SK-N-SH (cell line): Measurements from ENCODE around the gene CDKL2.

Source experiments
- EP300 ChIP-seq, 2 experiments: IDR thresholded peaks; 2 replicates each; pipeline versions ENCODE4 v1.4.0 to v1.6.1; 2012; ENCODE audit warnings: borderline replicate concordance in 1 of 2, low read depth in 1 of 2, low read length in 1 of 2
- EZH2phosphoT487 ChIP-seq: fragments of 200-600 bp; sonication (generic); IDR thresholded peaks from 2 replicates; pipeline ENCODE4 v1.6.1; 2017; ENCODE audit warnings: low read depth, mixed run types, mild to moderate bottlenecking, antibody characterized with exemption, moderate library complexity, borderline replicate concordance
- MXI1 ChIP-seq: IDR thresholded peaks from 2 replicates; pipeline ENCODE4 v1.6.1; 2012; ENCODE audit warnings: mild to moderate bottlenecking, low read depth, low read length, improper control_type of control experiment
- NRF1 ChIP-seq: IDR thresholded peaks from 2 replicates; pipeline ENCODE4 v1.6.1; 2012; ENCODE audit warnings: low read depth, mild to moderate bottlenecking, low read length
- POLR2AphosphoS5 ChIP-seq: IDR thresholded peaks from 2 replicates; pipeline ENCODE4 v1.6.1; 2012; ENCODE audit warnings: low read depth, low read length
- RFX5 ChIP-seq: IDR thresholded peaks from 2 replicates; pipeline ENCODE4 v1.6.1; 2012; ENCODE audit warnings: mild to moderate bottlenecking, improper control_type of control experiment, low read length
- TAF1 ChIP-seq: IDR thresholded peaks from 2 replicates; pipeline ENCODE4 v1.6.1; 2012; ENCODE audit warnings: low read depth, mild to moderate bottlenecking, low read length, moderate library complexity, borderline replicate concordance
- YY1 ChIP-seq: IDR thresholded peaks from 2 replicates; pipeline ENCODE4 v1.4.0; 2012; ENCODE audit warnings: low read depth, mild to moderate bottlenecking
- TF ChIP-seq, protein P1 (sequence below): IDR thresholded peaks from 2 replicates; pipeline ENCODE4 v1.4.0; 2012; ENCODE audit warnings: low read depth, borderline replicate concordance
- TF ChIP-seq, protein P2 (sequence below): fragments of 200-600 bp; sonication (generic); IDR thresholded peaks from 2 replicates; pipeline ENCODE4 v1.6.1; 2017; ENCODE audit warnings: antibody characterized with exemption, mild to moderate bottlenecking, moderate library complexity
- TF ChIP-seq, protein P3 (sequence below): IDR thresholded peaks from 2 replicates; pipeline ENCODE4; 2012

DNA sequence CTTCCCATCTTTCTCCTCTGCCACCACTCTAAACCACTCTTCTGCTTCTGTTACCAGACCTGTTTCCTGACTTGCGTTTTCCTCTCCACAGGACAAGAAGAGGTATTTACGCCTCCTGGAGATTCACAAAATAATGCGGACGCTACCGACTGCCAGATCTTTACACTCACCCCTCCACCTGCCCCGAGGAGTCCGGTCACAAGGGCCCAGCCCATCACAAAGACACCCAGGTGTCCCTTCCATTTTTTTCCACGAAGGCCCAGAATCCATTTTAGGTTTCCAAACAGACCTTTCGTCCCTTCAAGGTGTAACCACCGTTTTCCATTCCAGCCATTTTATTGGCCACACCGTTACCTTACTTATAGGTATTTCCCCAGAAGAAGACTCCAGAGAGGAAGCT lies 66.3 kb downstream of the CDKL2 start:
- TF ChIP-seq, protein P1, sequence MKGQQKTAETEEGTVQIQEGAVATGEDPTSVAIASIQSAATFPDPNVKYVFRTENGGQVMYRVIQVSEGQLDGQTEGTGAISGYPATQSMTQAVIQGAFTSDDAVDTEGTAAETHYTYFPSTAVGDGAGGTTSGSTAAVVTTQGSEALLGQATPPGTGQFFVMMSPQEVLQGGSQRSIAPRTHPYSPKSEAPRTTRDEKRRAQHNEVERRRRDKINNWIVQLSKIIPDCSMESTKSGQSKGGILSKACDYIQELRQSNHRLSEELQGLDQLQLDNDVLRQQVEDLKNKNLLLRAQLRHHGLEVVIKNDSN: no peak
- TF ChIP-seq, protein P2, sequence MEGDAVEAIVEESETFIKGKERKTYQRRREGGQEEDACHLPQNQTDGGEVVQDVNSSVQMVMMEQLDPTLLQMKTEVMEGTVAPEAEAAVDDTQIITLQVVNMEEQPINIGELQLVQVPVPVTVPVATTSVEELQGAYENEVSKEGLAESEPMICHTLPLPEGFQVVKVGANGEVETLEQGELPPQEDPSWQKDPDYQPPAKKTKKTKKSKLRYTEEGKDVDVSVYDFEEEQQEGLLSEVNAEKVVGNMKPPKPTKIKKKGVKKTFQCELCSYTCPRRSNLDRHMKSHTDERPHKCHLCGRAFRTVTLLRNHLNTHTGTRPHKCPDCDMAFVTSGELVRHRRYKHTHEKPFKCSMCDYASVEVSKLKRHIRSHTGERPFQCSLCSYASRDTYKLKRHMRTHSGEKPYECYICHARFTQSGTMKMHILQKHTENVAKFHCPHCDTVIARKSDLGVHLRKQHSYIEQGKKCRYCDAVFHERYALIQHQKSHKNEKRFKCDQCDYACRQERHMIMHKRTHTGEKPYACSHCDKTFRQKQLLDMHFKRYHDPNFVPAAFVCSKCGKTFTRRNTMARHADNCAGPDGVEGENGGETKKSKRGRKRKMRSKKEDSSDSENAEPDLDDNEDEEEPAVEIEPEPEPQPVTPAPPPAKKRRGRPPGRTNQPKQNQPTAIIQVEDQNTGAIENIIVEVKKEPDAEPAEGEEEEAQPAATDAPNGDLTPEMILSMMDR: no peak
- TF ChIP-seq NRF1 (no peak), TAF1 (no peak), YY1 (no peak), POLR2AphosphoS5 (no peak), EZH2phosphoT487 (no peak), EP300 (IDR thresholded peaks at IDR 0.05; ENCODE audit: borderline replicate concordance in 1 of 2, low read depth in 1 of 2, low read length in 1 of 2) (no peak), RFX5 (no peak), MXI1 (no peak)
- TF ChIP-seq, protein P3, sequence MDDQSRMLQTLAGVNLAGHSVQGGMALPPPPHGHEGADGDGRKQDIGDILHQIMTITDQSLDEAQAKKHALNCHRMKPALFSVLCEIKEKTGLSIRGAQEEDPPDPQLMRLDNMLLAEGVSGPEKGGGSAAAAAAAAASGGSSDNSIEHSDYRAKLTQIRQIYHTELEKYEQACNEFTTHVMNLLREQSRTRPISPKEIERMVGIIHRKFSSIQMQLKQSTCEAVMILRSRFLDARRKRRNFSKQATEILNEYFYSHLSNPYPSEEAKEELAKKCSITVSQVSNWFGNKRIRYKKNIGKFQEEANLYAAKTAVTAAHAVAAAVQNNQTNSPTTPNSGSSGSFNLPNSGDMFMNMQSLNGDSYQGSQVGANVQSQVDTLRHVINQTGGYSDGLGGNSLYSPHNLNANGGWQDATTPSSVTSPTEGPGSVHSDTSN: no peak
